GM12878 (cell line): ENCODE results near the gene METAP1D. TPM values are rescaled to one million over a fixed set of nuclear protein-coding genes. Genes with fewer than 3 reads are reported as not detected.

Experiments
- ATAC-seq: fragments of 200-7000 bp; cut with Tn5 transposase; 3 replicates; pipeline ENCODE4 v1.9.1; 2020; ENCODE audit warnings: mild to moderate bottlenecking, moderate library complexity
- BruUV-seq: library from RNA; stranded (reverse); fragments of 400-500 nt; replicated peaks from 2 replicates; lab custom pipeline; 2021; lab: Mats Ljungman, UMichigan
- CTCF ChIA-PET: fragments of 300-600 bp; sonication (Branson Sonifier 250); formaldehyde crosslinking; extraction: SDS; loops from one replicate; lab custom pipeline; 2021; ENCODE audit warnings: inconsistent platforms; lab: Yijun Ruan, JAX
- POLR2A ChIA-PET: fragments of 350-600 bp; formaldehyde crosslinking; extraction: SDS; loops from one replicate; lab custom pipeline; 2021; ENCODE audit warnings: inconsistent platforms; lab: Charles Lee
- RAD21 ChIA-PET: fragments of 300-600 bp; sonication (Branson Sonifier 250); formaldehyde crosslinking; loops from one replicate; lab custom pipeline; 2023; ENCODE audit warnings: antibody characterized with exemption; ENCODE audit not compliant: unreplicated experiment; lab: Charles Lee
- SMC1A ChIA-PET: fragments of 300-600 bp; sonication (Branson Sonifier 250); formaldehyde crosslinking; loops from one replicate; lab custom pipeline; 2023; ENCODE audit not compliant: unreplicated experiment, uncharacterized antibody; lab: Charles Lee
- DNase-seq: peaks from one replicate; pipeline ENCODE4 v3.0.0-alpha.2; 2011; ENCODE audit warnings: low read depth, low spot score
- FAIRE-seq: peaks from 3 replicates; lab custom pipeline; 2011; peaks lifted over from hg19 to GRCh38; lab: Jason Lieb, UNC
- H2AFZ ChIP-seq: 2 replicates; pipeline ENCODE4 v1.6.0; 2011; ENCODE audit warnings: low read depth, low read length, control low read depth; ENCODE audit not compliant: control insufficient read depth
- H3K27ac ChIP-seq: 2 replicates; pipeline ENCODE4 v1.5.1; 2011; ENCODE audit warnings: control low read depth; ENCODE audit not compliant: control insufficient read depth, insufficient read depth
- H3K27me3 ChIP-seq, 2 experiments: replicated peaks in 1 of 2; 2 replicates each; pipeline versions ENCODE4 v1.6.0 to v1.6.1; 2011; ENCODE audit warnings: low read length in 1 of 2; ENCODE audit not compliant: control insufficient read depth in 2 of 2, insufficient read depth in 2 of 2
- H3K36me3 ChIP-seq, 2 experiments: 2 replicates each; pipeline ENCODE4 v1.5.1; 2011; ENCODE audit warnings: low read length in 1 of 2; ENCODE audit not compliant: control insufficient read depth in 2 of 2, insufficient read depth in 2 of 2
- H3K4me1 ChIP-seq: 2 replicates; pipeline ENCODE4 v1.6.1; 2011; ENCODE audit warnings: mild to moderate bottlenecking, low read length, moderate library complexity, mixed read lengths; ENCODE audit not compliant: control insufficient read depth, insufficient read depth
- H3K4me2 ChIP-seq: 2 replicates; pipeline ENCODE4 v1.6.0; 2011; ENCODE audit warnings: control low read depth; ENCODE audit not compliant: control insufficient read depth, insufficient read depth
- H3K4me3 ChIP-seq: fragments of 200-600 bp; sonication (generic); 2 replicates; pipeline ENCODE4 v1.5.1; 2016
- H3K79me2 ChIP-seq: 2 replicates; pipeline ENCODE4 v1.6.0; 2011; ENCODE audit warnings: low read length; ENCODE audit not compliant: control insufficient read depth, insufficient read depth
- H3K9ac ChIP-seq: 2 replicates; pipeline ENCODE4 v1.8.0; 2011; ENCODE audit warnings: low read length, control low read depth, mixed read lengths; ENCODE audit not compliant: control insufficient read depth, insufficient read depth
- H3K9me3 ChIP-seq: replicated peaks from 3 replicates; pipeline ENCODE4 v1.5.1; 2011; ENCODE audit warnings: mild to moderate bottlenecking, low read length; ENCODE audit not compliant: control insufficient read depth, insufficient read depth
- H4K20me1 ChIP-seq: 2 replicates; pipeline ENCODE4 v1.6.0; 2011; ENCODE audit not compliant: control insufficient read depth, insufficient read depth
- ASH2L ChIP-seq: fragments of 300-600, 200-600 bp; sonication (generic); IDR thresholded peaks from 2 replicates; pipeline ENCODE4 v1.6.1; 2017; ENCODE audit warnings: low read depth, mild to moderate bottlenecking, borderline replicate concordance
- ATF7 ChIP-seq: fragments of 450-650 bp; IDR thresholded peaks from 2 replicates; pipeline ENCODE4 v1.6.1; 2016; ENCODE audit warnings: low read depth, mild to moderate bottlenecking
- CHD4 ChIP-seq: fragments of 200-600 bp; sonication (generic); IDR thresholded peaks from 2 replicates; pipeline ENCODE4 v1.6.1; 2016; ENCODE audit warnings: mild to moderate bottlenecking
- GATAD2B ChIP-seq: fragments of 450-650 bp; conservative IDR thresholded peaks from 2 replicates; pipeline ENCODE4 v1.6.1; 2017; ENCODE audit warnings: low read depth, mild to moderate bottlenecking, moderate library complexity
- MTA2 ChIP-seq: fragments of 450-650 bp; IDR thresholded peaks from 2 replicates; pipeline ENCODE4 v1.6.1; 2016; ENCODE audit warnings: low read depth, mild to moderate bottlenecking, moderate library complexity
- MYC ChIP-seq: IDR thresholded peaks from 2 replicates; pipeline ENCODE4 v1.6.1; 2011; ENCODE audit warnings: mild to moderate bottlenecking, low read length, moderate library complexity, inconsistent platforms; ENCODE audit not compliant: insufficient read depth, insufficient replicate concordance, insufficient read length, severe bottlenecking
- RBBP5 ChIP-seq: fragments of 200-600 bp; sonication (generic); conservative IDR thresholded peaks from 2 replicates; pipeline ENCODE4 v1.6.1; 2016
- TBL1XR1 ChIP-seq: IDR thresholded peaks from 2 replicates; pipeline ENCODE4 v1.6.1; 2012; ENCODE audit warnings: low read depth, low read length, improper control_type of control experiment
- ZNF274 ChIP-seq: IDR thresholded peaks from one replicate; pipeline ENCODE4 v1.8.0; 2011; ENCODE audit not compliant: insufficient read length, insufficient read depth
- WGBS: methylation state at CpG from one replicate; pipeline ENCODE4 v1.1.6; 2016; ENCODE audit warnings: low lambda C conversion rate; ENCODE audit not compliant: insufficient replicate concordance, insufficient coverage; ENCODE audit errors: missing lambda C conversion rate; 5-methylcytosine and 5-hydroxymethylcytosine counted together
- in situ Hi-C: fragments of 300-500 bp; cut with MboI; formaldehyde crosslinking; loops from 9 replicates; pipeline ENCODE4 v1.14.3; 2018; ENCODE audit warnings: mixed read lengths
- intact Hi-C: fragments of 100-400 bp; cut with micrococcal nuclease; formaldehyde crosslinking; loops from one replicate; pipeline ENCODE4 v1.14.2; 2022; ENCODE audit not compliant: unreplicated experiment
- polyA plus RNA-seq, 11 experiments: library from polyadenylated mRNA; depleted of rRNA in 4 of 11; unstranded in 6 of 11; stranded (reverse) in 5 of 11; fragments of >200 nt; fragmentation: Nextera tagmentation in 4 of 11; fragmentation: Illumina TruSeq in 1 of 11; extraction: Ambion mirVana in 4 of 11; extraction: Trizol in 1 of 11; gene quantifications; 1 replicate in 1 of 11; 2 replicates in 10 of 11; pipeline versions ENCODE4 v1.2.1 to v1.2.3, GENCODE V29; 2011 to 2016; ENCODE audit warnings: inconsistent platforms in 2 of 11, missing spikeins in 2 of 11, low read depth in 1 of 11
- total RNA-seq, 4 experiments: library from RNA; depleted of rRNA in 3 of 4; stranded (reverse); fragments of >200 nt in 3 of 4; fragmentation: Illumina TruSeq in 1 of 4; extraction: Trizol in 1 of 4; gene quantifications; 2 replicates each; pipeline versions ENCODE4 v1.2.1 to v1.2.3, GENCODE V29; 2013 to 2021

METAP1D gene
- total and polyA plus RNA-seq, 10 of the 15 experiments (the other 5 are each of a cell fraction or from before 2014, with no cell fraction given) = 4.5 to 12.1 (median 7.8) TPM

DNA sequence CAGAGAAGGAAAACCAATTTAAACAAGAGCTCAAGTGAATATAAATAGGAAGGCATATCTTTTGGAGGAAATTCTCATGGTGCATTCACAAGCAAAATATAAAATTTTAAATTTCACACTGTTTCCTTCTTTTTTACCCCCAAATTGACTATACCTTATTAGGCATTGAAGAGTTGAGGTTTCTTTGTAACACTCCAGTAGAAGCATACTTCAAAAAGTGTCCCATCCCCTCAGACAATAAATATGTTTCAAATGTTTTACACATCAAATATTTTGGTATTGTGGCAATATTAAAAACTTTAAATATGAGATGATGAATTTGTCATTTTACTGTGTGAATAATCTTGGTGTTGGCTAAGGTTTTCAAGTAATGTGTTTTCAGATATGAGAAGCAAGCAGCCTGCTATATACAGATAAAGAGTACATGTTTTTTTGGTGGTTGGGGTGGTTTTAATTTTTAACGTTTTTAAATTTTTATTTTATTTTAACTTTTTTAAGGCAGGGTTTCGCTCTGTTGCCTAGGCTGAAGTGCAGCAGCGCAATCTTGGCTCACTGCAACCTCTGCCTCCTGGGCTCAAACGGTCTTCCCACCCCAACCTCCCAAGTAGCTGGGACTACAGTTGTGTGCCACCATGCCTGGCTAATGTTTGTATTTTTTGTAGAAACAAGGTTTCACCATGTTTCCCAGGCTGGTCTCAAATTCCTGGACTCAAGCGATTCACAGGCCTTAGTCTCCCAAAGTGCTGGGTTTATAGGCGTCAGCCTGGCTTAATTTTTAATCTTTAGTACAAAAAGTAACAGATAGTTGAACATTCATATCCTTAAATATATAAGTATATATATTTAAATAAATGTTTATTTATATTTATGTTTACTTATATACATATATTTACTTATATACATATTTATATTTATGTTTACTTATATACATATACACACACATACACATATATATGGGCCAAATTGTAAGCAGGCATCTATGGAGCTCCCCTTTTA, 49.1 kb downstream of the METAP1D start:
- ATAC-seq (no peak), FAIRE-seq (no peak), DNase-seq (no peak)
- POLR2A ChIA-PET = no interaction called here
- H3K4me2 ChIP-seq = no peak overlapping the region
- H3K9me3 ChIP-seq = no peaks in the 10 kb centered on the region
- WGBS = 98% methylated on average over 6 of the region's 6 CpGs
- RAD21 ChIA-PET = no interaction called here
- BruUV-seq = no TSS peak
- H3K79me2 ChIP-seq = no peaks in the 10 kb centered on the region
- H3K9ac ChIP-seq = no peak overlapping the region
- SMC1A ChIA-PET = interaction anchor here (1.0 to 1.5 kb wide), 3 partner anchors 9 to 66 kb away, joined by 3 to 4 read pairs (median 3); no protein-coding TSS in a partner anchor
- CTCF ChIA-PET = interaction anchor here (1.4 to 1.8 kb wide), 3 partner anchors 11 to 345 kb away, joined by 3 to 6 read pairs (median 5); no protein-coding TSS in a partner anchor
- no peaks in the 10 kb centered on the region for H3K4me1 ChIP-seq
- TF ChIP-seq ZNF274 (no peak), ASH2L (no peak), CHD4 (no peak), MTA2 (no peak), RBBP5 (no peak), ATF7 (no peak), TBL1XR1 (no peak), MYC (no peak), GATAD2B (no peak)
- no peak overlapping the region for H2AFZ ChIP-seq
- no peaks in the 10 kb centered on the region for H4K20me1 ChIP-seq
- in situ Hi-C loops (no loop called here), intact Hi-C loops (no loop called here)
- no peaks in the 10 kb centered on the region for H3K36me3 ChIP-seq
- no peak overlapping the region for H3K27ac ChIP-seq
- H3K4me3 ChIP-seq = no peak overlapping the region
- no peaks in the 10 kb centered on the region for H3K27me3 ChIP-seq
